ENCODE results near the gene PRXL2A.
"Not testable (repeated sequence)": the region's sequence is repeated elsewhere in the genome, so short reads cannot be mapped to it uniquely, and the experiment has no call there.

PRXL2A gene

DNA sequence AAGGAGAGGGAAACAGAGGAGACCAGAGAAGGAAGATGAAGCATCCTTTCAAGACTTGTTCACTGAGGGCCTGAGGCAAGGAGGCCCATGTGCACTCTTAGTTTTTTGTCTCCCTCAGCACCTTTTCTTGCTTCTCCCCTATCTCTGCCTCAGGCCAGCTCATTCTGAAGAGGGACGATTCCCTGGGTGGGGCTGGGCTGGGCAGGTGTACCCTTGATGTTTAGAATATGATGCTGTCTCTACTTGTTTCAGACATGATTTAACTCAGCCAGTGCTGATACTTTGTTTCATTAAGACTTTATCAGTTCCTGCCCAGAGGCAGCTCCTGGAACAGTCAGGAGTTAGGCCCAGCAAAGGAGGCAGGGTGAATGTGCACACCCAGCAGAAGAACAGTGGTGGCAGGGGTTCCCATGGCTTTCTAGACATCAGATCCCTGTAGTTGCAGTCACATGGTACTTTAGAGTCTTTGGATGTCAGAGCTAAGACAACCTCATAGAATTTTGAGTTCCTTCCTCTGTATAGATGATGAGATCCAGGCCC, 3.4 kb downstream of the PRXL2A start:
- DNase-seq, result no peak

DNA sequence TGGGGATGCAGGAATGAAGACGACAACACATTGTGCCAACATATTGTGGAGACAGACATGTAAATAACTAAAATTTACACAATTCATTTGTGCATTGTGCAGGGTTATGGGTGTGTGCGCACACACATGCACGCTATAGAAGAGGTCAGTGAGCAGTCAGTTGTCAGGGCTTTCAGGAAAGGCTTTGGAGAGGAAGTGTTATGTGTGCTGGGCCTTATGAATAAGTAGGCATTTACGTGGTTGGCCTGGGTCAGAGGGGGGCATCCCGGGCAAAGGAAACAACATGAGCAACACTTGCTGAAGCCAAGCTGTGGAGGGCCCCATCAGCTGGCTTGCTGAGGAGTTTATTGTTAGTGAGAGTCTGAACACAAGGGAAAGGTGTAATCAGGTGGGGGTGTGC, 4.1 kb downstream of the PRXL2A start:
- DNase-seq, result peak; percentile 11

DNA sequence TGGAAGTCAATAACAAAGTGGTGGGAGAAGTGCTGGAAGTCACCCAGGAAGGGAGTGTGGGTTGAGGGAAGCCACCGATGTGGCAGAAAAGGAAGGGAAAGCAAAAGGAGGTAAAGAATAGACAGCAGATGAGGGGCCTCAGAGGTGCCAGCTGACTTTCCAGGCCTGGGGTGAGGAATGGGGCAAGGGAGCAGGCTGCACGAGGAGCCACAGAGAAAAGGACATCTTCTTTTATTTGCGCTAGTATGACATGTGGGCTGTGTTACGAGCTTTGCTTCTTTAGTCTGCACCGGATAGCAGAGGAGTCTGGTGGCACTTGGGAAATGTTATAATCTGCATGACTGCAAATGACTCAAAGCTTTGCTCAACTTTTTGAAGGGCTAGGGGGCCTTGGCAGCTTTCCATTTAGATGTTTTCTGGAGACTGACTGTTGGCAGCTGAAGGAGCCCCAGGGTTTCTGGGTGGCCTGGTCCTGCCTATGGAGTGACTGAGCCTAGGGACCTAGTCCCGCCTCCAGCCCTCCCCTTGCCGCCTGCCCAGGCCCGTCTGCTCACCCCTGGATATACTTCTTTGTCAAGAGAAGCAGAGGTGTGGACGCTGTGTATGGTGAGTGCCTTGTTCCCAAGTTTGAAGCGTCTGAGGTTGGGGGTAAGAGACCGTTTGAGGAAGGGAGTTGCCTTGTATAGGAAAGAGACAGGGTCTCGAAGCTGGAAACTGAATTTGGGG, 5.1 kb downstream of the PRXL2A start:
- DNase-seq, result no peak

DNA sequence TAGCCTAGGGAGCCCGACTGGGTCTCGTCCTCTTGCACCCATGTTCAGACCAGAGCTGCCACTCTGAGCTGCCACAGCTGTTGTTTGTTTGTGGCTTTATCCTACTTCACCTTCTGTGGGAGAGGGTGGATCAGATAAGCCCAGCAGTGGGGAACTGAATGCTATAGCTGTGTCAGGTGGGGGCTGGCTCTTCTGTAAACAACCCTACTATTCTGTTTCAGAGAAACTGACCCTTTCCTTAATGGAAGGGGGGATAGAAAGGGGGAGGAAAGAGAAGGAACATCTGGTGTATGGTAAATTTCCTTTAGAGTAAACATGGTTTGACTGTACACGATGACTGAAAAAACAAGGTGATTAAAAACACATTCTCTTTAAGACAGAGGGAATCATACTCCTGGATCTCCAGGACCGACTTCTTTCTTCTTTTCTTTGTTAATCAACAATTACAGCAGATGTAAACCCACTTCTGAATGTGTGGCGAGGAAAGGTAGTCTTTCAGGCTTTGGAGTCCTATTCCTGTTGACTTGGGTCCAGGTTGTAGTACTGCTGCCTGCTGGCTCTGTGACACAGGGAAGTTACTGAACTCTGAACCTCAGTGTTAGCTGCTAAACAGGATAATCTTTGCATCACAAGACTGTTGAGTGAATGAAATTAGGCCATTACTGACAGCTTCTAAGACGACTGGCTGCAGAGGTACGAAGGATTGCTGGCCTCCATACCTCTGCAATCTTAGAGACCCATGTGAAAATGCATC, 6.0 kb downstream of the PRXL2A start:
- no peak for DNase-seq

DNA sequence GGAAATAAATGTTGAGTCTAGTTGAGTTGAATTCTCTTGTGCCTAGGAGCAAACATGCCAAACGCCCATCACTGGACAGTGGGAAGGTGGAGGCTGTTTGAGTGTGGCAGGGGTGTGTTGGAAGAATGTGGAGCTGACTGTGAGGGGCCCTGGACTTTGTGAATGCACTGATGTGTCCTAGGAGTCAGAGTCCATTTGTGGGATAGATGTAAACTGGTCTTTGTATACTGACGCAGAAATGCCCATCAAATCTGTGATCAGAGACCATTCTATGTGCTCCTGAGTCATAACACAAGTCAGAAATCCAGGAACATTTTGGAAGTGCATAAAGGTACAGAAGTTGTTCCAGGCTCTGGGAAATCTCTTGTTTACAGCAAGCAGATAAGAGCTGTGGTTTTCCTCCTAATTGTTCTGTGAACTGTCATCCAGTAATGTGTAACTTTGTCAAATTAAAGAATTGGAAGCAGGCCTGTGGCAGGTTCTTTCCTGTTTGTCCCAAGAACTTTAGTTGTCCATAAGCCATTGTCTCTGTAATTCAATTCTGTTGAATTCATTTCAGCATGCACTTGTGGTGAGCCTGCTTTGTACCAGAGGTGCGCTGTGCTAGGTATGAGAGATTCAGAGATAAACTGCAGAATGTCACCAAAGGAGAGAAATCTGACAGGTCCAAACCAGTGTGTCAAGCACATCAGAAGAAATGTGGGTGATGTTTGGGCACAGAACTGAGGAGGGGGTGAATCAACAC, 7.6 kb downstream of the PRXL2A start:
- no peak for DNase-seq

DNA sequence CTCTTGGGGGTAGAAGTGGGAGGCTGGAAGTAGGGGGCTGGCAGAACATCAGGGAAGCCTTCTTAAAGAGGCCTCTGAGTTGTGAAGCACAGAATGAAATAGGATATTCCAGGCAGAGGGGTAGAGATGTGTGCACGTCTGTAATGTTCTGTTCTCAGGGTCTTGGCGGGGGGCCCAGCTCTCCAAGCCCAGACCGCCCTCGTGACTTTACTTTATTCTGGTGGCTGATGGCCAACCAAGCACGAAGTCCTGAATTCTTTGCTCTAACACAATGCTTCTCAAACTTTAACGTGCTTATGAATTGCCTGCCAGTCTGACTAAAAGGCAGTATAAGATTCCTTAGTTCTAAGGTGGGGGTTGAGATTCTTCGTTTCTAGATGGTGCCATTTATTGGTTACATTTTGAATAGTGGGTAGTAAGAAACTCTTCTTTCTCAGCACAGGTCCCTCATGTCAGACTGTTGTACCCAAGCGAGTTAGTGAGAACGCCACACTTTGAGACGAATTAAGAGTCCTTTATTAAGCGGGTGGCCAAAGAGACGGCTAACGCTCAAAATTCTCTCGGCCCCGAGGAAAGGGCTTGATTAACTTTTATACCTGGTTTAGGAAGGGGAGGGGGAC, 8.2 kb downstream of the PRXL2A start:
- DNase-seq, result no peak

DNA sequence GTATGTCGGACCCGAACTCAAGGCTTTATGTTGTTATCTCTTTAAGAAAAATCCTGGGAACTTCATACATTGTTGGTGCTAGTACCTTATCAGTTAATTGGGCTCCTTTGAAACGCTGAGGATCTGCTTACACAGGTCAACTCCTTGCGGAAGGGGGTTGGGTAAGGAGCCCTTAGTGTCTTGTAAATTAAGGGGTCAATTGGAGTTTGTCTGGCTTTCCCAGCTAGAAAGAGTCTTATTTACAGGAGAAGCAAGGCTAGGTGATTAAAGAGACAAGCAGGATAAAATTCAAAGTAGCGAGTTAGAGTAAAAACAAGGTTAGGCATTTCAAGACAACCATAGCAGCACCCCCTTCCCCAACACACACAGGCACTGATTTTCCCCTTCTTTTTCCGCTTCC, 8.9 kb downstream of the PRXL2A start:
- not testable (repeated sequence) for DNase-seq

DNA sequence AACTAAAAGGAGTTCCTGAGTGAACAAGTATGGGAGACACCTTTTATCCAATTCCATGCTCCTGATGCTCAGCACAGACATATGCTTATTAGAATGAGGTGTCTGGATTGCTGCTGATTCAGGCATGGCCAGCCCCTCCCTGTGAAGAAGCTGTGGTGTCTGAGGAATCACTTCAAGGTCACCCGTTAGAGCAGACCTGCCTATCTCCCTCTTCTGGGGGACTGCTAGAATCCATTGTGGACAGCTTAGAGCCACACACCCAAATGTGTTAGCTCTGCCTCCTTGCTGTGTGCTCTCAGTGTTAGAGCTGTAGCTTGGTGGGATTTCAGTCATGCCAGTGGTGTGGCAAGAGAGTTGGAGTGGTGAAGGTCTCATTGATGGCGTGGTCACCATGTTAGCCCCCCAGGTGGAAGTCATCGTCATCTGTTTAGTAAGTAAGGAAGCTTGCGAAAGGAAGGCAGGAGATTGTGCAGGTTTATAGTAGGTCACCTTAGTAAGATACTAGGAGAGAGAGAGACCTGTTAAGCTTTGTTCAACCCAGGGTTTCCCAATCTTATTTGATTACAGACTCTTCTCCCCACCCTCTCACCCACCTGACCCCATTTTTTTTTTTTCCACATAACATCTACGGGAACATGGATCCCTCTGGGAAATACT, 12.8 kb downstream of the PRXL2A start:
- DNase-seq, result no peak

DNA sequence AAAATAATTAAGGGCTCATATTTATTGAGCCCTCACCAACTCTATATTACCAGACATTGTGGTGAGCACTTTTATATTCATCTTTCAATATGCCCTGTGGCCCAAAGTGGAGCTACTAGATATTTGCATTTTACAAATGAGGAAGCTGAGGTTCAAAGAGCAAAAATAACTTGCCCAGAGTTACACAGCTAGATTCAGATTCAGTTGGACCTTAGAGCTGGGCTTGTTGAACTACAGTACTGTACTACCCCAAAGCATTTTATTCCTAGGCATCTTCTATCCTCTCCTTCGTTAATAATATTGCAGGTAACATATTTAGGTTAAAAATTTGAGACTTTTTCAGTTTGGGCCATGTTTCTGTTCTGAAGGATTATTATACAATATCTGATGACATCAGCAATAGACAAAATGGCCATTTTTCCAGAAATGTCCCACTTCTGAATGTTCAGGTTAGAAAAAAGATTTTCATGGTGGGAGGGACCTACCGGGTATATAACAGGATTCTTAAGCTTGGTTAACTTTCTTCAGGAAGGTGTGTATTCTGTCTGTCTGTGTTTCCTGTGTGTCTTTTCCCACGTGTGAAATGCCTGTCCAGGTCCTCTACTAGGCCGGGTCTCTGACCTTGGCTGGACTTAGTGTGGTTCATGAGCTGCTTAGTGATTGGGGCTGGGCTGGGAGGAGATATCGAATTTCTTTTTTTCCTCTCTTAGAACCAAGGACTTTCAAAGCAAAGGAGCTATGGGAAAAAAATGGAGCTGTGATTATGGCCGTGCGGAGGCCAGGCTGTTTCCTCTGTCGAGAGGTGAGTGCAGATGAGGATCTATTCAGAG, 13.6 kb downstream of the PRXL2A start:
- DNase-seq, result no peak

DNA sequence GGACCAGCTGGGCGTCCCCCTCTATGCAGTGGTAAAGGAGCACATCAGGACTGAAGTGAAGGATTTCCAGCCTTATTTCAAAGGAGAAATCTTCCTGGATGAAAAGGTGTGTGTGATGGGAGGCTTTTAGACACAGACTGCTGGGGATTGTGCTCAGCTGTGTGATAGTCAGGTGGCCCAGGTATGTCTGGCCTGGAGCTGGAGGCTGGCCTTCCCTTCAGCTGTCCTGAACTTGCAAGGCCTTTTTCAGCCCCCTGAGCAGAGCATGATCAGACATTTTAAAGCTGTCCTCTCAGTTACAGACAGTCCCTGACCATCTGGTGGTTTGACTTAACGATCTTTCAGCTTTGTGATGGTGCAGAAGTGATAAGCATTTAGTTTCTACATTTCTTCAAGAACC, 17.6 kb downstream of the PRXL2A start:
- no peak for DNase-seq

DNA sequence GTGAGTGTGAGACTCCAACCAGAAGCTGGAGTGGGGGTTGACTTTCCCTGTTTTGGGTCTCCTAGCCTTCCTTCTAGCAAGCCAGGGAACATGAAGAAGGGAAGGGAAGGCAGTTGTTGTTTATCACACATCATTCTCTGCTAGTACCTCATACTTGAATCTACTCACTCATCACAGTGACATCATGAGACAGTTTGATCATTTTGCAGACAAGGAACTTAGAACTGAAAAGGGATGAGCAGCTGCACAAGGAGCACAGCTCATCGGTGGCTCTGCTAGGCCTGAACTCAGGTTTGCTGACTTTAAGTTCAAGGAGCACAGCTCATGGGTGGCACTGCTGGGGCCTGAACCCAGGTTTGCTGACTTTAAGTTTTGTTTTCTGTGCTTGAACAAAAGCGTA, 19.2 kb downstream of the PRXL2A start:
- DNase-seq, result no peak

DNA sequence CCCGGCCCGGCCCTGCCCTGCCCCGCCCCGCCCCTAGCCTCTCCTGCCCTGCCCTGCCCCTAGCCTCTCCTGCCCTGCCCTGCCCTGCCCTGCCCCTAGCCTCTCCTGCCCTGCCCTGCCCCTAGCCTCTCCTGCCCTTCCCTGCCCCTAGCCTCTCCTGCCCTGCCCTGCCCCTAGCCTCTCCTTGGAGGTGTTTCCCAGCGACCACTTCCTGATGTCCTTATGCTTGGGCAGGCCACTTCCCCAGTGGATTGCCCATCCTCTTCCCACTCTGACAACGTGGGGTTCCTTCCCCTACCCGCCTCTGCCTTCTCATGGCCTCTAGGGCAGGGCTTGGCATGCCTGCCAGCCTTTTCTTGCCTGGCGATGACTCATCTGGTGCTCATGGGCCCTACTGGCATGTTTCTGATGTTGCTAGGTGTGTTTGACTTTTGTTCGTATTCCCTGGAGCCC, 21.2 kb downstream of the PRXL2A start:
- DNase-seq, result no peak

DNA sequence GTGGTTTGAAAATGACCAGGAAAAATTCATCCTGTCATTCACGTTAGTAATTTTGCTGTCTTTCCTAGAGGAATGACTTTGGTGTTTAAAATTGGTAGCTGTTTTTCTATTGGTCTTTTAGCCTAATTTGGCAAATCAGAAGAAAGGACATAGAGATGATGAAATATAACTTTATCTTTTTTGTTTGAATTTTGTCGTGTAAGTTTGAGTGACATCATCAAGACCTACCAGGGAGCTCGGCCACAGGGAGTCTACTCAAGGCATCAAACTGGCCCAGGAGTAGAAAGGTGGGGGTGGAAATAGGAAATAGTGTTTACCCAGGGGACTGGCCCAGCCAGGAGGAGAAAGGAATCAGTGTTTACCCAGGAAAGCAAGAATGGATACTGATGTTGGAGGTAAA, 24.8 kb downstream of the PRXL2A start:
- no peak for DNase-seq

DNA sequence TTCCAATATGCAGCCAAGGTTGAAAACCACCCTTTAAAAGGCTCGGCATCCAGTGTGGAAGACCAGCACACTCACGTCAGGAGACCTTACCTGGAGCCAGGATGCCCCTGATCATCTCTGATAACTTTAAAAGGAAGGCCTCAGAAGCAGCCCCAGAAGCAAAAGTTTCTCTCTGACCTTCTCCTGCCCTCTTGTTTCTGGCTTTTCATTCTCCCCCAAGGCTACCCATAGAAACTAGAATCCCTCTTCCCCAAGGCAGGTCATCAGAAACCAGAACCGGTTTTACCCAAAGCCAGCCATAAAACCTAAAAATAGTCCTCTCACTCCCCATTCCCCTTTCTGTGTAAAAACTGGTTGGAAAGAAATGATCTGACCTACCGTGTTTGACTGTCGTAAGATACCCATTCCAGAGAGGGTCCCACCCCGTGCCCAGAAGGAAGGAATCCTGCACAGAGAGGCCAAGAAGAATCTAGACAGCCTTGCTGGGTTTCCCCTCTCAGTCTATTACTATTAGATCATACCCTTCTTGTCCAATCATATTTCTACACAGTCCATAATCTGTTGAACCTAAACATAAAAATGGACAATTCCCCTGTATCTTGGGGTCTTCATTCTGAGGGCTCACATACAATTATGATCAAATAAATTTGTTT, 28.2 kb downstream of the PRXL2A start:
- DNase-seq, result no peak

DNA sequence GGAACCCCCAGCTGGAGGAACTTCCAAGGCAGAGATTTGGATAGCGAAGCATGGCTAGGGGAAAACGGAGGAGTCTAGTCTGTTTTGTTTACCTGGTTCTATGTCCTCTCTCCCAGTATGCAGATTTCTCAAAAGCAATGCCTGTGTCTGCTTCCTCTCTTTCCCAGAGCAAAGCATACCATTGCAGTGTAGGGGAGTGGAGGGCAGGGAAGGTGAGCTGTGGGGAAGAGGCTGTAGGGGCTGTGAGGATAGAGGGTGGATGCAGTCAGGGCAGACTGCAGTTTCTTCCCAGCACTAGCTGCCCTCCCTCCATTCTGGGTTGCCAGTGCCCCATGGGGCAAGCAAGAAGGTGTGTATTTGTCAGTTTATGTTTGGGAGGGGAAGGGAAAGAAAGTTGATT, 28.9 kb downstream of the PRXL2A start:
- DNase-seq, result no peak

DNA sequence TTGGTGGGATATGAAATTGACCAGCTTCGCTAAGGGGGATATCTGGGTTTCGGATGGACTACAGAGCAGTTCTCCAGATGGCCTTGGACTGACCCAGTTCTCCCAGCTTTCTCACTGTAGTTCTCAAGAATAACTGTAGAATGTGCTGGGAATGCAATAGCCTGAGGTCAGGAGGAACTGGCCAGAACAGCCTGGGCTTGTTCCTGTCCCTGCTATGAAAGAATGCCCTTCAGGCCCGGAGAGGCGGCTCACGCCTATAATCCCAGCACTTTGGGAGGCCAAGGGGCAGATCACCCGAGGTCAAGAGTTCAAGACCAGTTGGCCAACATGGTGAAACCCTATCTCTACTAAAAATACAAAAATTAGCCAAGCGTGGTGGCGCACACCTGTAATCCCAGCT, 33.5 kb downstream of the PRXL2A start:
- no peak for DNase-seq

DNA sequence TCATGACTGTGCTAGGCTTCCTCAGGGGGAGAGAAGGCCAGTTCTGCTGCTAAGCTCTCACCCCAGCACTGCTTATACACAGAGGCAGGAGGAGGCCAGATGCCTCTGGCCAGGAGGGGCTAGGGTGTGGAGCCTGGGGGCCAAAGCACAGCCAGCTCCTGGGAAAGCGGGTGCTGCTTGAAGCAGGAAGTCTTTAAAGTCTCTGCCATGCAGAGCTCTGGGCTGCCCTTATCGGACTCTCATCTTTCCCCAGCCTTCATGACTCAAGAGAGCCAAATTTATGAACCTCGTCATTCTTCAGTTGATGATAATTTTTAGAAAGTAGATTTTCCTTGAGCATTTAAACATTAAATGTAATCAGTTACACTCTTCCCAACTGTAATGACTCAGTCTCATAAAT, 34.5 kb downstream of the PRXL2A start:
- DNase-seq, result no peak

DNA sequence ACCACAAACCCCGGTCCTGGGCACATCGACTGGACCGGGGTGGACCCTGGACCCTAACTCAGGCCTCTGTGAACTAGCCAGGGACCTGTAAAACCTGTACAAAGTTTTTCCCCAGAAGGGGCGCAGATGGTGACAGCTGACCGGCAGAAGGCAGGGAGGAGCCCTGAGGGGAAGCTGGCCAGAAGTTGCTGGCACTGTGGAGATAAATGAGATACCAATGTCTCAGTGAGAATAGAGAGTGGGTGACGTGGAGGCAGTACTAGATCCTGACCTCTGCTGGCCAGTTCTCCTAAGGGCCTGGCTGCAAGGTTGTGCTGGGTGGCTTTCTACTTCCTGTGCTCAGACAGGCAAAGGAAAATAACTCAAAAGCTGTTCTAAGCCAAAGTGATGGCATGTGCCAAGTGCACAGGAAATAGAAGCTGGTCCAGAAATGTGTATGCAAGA, 35.2 kb downstream of the PRXL2A start:
- DNase-seq, result no peak

DNA sequence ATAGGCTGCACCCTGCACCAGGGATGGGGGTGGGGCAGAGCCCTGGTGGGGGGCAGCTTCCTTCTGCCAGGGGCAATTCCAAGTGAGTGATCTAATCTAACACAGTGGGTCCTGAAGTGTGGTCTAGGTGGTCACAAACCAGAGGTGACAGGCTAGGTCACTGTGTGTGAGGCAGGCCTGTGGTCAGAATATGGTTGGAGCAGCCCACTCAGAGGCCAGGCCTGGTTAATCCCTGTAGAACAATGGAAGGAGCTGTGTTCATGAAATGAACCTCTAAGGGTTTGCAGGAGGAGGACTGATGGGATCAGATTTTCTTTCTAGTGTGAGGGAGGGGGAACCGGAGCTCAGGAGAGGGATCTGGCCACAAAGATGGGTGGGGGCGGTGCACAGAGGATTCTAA, 35.8 kb downstream of the PRXL2A start:
- no peak for DNase-seq

DNA sequence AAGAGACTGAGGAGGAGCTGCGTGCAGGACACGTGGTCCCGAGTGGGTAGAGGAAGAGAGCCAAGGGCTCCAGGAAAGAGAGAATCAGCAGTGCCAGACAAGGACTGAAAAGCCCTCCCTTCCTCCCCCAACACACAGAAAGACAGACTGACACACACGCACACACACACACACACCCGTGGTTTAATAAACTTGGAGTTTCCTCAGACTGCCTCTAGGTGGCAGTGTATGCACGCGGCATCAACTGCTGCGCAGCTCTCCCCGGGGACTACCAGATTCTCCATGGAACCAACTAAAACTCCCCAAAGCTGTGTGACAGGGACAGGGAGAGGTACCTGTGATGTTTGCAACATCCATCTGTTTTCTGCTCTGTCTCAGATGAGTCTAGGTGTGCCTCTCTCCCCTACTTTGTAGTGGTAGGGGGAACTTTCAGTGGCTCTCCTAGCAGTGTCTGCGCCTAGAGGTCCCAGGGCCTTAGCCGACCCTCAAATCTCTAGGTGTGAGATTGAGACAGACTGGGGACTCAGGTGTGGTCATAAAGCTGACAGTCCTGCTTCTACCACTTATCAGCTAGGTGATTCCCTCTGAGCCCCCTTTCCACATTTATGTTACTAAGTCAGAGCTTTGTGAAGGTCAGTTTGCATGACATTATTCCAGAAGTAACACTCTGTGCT, 36.4 kb downstream of the PRXL2A start:
- peak; percentile 72 for DNase-seq
